NT2/D1 (cell line): Measurements from ENCODE around the gene SLC5A9.

Source experiments
- SUZ12 ChIP-seq: IDR thresholded peaks from 2 replicates; pipeline ENCODE4 v1.6.1; 2011; ENCODE audit not compliant: insufficient read length, insufficient read depth; ENCODE audit errors: extremely low read depth
- YY1 ChIP-seq: IDR thresholded peaks from 2 replicates; pipeline ENCODE4 v1.6.1; 2011; ENCODE audit not compliant: insufficient read length, insufficient read depth
- ZNF274 ChIP-seq: IDR thresholded peaks from 2 replicates; pipeline ENCODE4 v1.6.1; 2011; ENCODE audit warnings: mild to moderate bottlenecking, low read depth, low read length

GRCh38 chr1:48228156-48228555, 5.6 kb downstream of the SLC5A9 start:
- TF ChIP-seq ZNF274 (no peak), SUZ12 (no peak), YY1 (no peak)
